ENCODE measurements around the gene SPRY4.

SPRY4 gene

GRCh38 chr5:142307146-142307890 is 17.5 kb downstream of the SPRY4 start:
- no peak for DNase-seq (ENCODE audit: low read depth, low spot score)
- H3K4me3 ChIP-seq (ENCODE audit: low read depth, low read length) = no peak overlapping the region
- in situ Hi-C loops (cut with HindIII; ENCODE audit: low sequenced_read_pairs) = no loop called here
- TF ChIP-seq CTCF (IDR thresholded peaks at IDR 0.05; ENCODE audit: low read depth, low read length) = no peak

GRCh38 chr5:142306077-142306502 is 18.7 kb downstream of the SPRY4 start:
- DNase-seq (ENCODE audit: low read depth, low spot score) = no peak
- in situ Hi-C loops (cut with HindIII; ENCODE audit: low sequenced_read_pairs) = no loop called here
- no peak overlapping the region for H3K4me3 ChIP-seq (ENCODE audit: low read depth, low read length)
- TF ChIP-seq CTCF (IDR thresholded peaks at IDR 0.05; ENCODE audit: low read depth, low read length) = no peak

- H3K4me3 ChIP-seq (ENCODE audit: low read depth, low read length) = no peak overlapping the region
- no peak for DNase-seq (ENCODE audit: low read depth, low spot score)
- TF ChIP-seq CTCF (IDR thresholded peaks at IDR 0.05; ENCODE audit: low read depth, low read length) = no peak
- in situ Hi-C loops (cut with HindIII; ENCODE audit: low sequenced_read_pairs) = no loop called here
These were observed 19.6 kb downstream of the SPRY4 start for GRCh38 chr5:142305211-142305610.

- no peak overlapping the region for H3K4me3 ChIP-seq (ENCODE audit: low read depth, low read length)
- DNase-seq (ENCODE audit: low read depth, low spot score) = peak; percentile 27
- TF ChIP-seq CTCF (IDR thresholded peaks at IDR 0.05; ENCODE audit: low read depth, low read length) = no peak
- in situ Hi-C loops (cut with HindIII; ENCODE audit: low sequenced_read_pairs) = no loop called here
These were observed 20.7 kb downstream of the SPRY4 start for GRCh38 chr5:142304013-142304701.

GRCh38 chr5:142303565-142303964 is 21.3 kb downstream of the SPRY4 start:
- in situ Hi-C loops (cut with HindIII; ENCODE audit: low sequenced_read_pairs) = no loop called here
- peak; percentile 37 for DNase-seq (ENCODE audit: low read depth, low spot score)
- H3K4me3 ChIP-seq (ENCODE audit: low read depth, low read length) = no peak overlapping the region
- no peak for TF ChIP-seq CTCF (IDR thresholded peaks at IDR 0.05; ENCODE audit: low read depth, low read length)

GRCh38 chr5:142301540-142301939 is 23.3 kb downstream of the SPRY4 start:
- in situ Hi-C loops (cut with HindIII; ENCODE audit: low sequenced_read_pairs) = no loop called here
- no peak for DNase-seq (ENCODE audit: low read depth, low spot score)
- TF ChIP-seq CTCF (IDR thresholded peaks at IDR 0.05; ENCODE audit: low read depth, low read length) = no peak
- H3K4me3 ChIP-seq (ENCODE audit: low read depth, low read length) = no peak overlapping the region
